ENCODE results near the gene P2RX6.
"Not testable (repeated sequence)": the region's sequence is repeated elsewhere in the genome, so short reads cannot be mapped to it uniquely, and the experiment has no call there.

Gene P2RX6

GRCh38 chr22:20995329-20996030 is 19.5 kb upstream of the P2RX6 start:
- DNase-seq, result no peak

DNA sequence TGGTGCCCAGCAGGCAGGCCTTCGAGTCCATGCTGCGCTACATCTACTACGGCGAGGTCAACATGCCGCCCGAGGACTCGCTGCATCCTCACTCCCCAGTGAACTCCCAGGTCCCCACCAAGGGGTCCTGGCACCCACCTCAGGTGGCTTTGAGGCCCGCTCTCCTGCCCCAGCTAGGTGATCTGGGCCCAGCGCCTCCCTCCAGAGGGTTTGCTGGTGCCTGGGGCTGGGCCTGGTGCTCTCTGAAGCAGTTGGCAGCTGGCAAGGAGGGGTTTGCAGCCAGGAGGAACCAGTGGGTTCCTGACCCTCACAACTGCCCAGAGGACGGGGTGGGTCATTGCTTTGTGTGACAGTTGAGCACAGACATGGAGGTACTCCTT is 18.9 kb upstream of the P2RX6 start:
- DNase-seq, result no peak

- no peak for DNase-seq
Measured at GRCh38 chr22:20996598-20997535, 18.1 kb upstream of the P2RX6 start.

GRCh38 chr22:20997536-20998257 is 17.3 kb upstream of the P2RX6 start:
- no peak for DNase-seq

DNA sequence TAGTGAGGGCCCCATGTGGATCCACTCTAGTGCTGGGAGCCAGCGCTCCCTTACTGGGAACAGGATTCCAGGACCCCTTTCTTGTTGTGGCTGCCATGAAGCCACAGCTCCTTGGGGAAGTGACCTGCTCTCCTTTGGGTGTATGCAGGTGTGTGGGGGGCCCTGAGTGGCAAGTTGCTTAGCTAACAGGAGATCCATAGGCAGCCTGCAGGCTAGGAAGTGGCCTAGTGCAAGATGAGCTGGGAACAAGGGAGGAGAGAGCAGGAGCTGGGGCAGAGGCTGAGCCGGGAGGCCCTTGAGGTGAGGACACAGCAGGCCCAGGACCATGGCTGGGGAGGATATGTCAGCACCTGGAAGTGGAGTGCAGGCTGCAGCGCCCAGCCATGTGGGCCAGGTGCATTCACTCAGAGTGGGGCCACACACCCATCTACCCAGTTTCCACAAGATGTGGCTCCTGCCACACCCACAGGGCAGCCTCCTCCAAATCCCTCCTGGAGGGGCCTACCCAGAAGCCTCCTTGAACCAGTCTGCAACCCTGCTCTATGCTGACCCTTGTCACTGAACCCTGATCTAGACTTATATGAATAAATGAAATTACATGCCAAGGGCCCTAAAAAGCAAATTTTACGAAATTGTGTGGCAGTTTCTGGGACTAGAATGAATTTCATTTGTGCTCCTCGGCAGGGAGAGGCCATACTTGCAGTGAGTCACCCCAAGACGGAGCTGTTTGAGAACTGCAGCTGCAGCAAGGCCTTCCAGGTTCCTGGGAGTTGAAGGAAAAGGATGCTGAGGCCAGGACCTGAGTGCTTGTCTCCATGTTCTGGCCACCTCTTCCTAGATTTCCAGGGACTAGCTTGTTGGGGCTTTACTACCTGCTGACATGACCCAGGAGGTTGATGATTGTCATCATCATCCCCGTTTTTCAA is 16.3 kb upstream of the P2RX6 start:
- no peak for DNase-seq

- DNase-seq, result no peak
Measured at GRCh38 chr22:20999350-21000206, 15.4 kb upstream of the P2RX6 start.

DNA sequence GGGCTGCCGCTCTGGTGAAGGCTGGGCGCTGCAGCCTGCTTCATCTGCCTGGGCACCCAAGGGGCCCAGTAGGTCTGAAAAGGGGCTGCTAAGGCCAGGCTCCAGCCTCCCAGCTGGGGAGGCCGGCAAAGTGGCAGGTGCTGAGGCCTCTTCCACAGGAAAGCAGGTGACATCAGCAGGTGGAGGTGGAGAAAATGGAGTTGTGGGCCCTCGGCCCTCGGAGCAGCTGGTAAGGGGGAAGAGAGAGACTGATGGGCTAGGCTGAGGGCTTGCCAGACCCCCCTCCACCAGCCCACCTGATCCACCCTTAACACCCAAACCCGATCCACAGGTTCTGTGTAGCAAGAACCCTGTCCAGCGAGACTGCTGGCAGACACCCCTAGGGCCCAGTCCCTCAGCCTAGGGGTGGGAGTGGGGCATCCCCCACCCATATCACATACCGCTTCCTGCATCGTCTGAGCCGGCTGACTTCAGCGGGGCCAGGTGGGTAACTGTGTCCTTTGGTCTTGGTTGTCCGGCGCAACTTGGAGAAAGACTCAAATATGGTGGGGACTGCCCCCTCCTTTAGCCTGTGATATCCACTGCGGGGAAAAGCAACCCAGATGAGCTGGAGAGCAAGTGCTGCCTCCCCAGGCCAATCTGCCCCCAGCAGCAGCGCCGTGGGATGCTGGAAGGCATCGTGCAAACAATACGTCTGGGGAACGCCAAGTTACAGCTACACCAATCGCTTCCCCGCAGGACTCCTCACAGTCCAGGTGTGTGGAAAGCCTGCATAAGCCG is 14.6 kb upstream of the P2RX6 start:
- DNase-seq, result no peak

GRCh38 chr22:21000987-21001600 is 13.9 kb upstream of the P2RX6 start:
- no peak for DNase-seq

DNA sequence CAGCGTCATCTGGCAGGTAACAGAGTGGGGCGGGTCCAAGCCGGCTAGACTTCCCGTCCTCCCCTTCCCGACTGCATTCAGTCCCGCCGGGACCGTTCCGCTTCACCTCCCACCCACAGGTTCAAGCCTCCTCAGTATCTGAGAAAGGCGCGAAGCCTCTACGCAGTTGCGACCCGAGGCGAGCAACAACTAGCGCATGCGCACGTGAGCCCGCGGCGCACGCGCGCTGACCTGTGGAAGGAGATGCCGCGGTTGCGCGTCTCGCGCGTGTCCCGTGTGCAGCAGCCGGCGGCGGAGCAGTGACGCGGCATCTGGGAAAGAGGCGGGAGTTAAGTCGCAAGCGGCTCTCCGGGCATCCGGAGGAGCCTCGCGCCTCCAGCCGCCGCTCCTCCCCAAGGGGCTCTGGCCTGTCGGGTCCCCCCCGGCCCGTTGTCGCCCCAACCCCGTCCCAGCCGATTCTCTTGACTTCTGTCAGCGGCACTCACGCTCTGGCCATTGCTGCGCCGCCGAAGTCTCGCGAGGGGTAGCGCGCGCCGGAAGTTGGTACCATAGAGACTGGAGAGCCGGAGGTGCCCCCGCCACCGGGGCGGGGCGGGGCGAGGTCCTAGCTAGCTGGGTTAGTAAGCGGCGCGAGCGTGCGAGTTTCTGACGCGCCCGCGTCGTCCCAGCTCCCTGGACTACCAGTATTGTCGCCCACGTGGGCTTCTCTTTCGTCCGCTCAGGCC is 13.2 kb upstream of the P2RX6 start, which contains the start of gene THAP7:
TSS of gene THAP7 (minus strand) at position 518 of the 725 bp plus-strand sequence. CDS start at position 311, 207 bp downstream.
- DNase-seq, result peak; percentile 89

- no peak for DNase-seq
Measured at GRCh38 chr22:21003782-21004181, 11.2 kb upstream of the P2RX6 start.

- not testable (repeated sequence) for DNase-seq
Measured at GRCh38 chr22:21009208-21009607, 5.8 kb upstream of the P2RX6 start.

DNA sequence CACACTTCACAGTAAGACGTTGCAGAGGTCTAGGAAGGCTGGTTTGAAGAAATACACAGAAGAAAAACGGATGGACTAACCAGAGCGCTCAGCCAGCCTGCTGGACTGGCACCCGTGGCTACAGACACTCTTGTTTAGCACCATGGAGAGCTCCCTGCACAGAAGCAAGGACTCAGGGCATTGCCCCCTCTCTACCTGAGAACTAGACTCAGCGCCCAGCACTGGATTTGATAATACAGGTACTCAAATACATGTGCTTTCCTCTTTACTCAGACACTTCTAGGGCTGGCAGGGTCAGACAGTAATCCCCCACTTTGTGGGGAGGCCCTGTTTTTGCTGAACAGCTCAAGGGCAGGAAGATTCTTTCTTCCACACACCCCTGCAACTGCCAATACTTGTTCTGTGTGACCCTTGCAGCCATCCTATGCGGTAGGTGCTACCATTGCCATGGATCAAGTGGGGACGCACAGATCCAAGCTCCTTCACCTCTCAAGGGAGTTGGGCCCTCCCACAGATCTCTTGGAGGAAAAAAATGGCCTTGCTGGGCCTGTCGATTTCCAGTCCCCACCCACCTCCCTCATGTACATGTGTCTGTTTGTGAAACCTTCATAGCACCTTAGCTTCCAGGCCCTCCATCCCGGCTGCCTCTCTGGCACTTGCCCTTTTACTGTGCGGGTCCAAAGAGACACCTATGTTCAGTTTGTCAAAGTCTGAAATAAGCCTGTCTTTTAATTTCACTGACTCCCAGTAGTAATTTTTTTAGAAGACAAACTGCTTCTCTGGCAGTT is 5.1 kb upstream of the P2RX6 start:
- DNase-seq, result no peak

DNA sequence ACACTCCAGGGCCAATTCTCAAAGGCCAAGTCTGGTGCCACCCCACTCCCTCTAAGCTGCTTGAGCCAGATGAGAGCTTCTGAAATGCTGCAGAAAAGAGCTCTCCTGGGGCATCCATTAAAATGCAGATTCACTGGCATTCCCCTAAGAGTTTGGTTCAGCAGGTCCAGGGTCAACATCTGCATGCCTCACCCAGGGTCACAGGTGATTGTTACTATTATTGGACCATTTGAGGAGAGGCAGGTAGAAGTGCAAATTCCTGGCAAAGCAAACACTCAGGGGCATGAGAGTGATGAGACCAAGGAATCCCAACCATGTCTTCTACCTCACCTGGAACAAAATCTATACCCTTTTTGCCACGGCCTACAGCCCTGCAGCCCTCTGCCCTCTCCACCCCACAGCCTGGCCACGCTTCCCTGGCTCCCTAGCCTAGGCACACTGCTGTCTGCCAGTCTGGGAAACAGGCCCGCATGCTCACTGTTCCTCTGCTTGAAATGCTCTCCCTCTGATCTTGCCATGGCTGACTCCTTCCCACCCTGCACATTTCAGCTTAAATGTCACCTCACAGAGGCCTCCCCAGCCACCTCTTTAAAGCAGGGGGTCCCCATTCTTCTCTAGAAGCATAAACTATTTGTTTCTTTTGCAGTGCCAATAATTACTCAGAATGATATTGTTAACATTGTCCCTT is 4.4 kb upstream of the P2RX6 start:
- DNase-seq, result no peak

- DNase-seq, result no peak
Measured at GRCh38 chr22:21012446-21013407, 2.2 kb upstream of the P2RX6 start.

- DNase-seq, result no peak
Measured at GRCh38 chr22:21013657-21014201, 1.2 kb upstream of the P2RX6 start.

GRCh38 chr22:21014202-21014725 is 701 bp upstream of the P2RX6 start:
- peak; percentile 82 for DNase-seq
